Measurements from ENCODE around the gene TNFAIP8L3.

The TNFAIP8L3 gene

DNA sequence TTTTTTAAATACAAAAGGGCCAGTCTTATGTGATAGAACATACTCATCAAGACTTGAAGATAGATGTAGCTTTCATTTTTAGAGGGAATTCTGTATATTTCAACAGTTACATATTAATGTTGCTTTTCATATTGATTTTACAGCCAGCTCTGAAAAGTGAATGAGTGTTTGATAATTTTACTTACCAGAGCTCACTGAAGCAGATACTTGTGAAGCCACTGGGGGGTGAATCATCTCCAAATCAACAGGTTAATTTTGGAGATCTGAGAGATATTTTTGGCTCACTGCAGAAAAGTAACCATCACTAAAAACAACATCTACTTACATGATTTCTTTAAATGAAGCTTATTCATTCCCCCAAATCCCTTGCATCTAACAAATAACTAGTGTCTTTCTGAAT, 24.7 kb downstream of the TNFAIP8L3 start:
- POLR2A ChIA-PET = no interaction called here
- TF ChIP-seq TARDBP (IDR thresholded peaks at IDR 0.05) (no peak), SP1 (IDR thresholded peaks at IDR 0.05) (no peak), CTBP1 (IDR thresholded peaks at IDR 0.05; ENCODE audit: borderline replicate concordance) (no peak), SUZ12 (IDR thresholded peaks at IDR 0.05) (no peak), FOXM1 (IDR thresholded peaks at IDR 0.05; ENCODE audit: borderline replicate concordance) (no peak), LEF1 (IDR thresholded peaks at IDR 0.05; ENCODE audit: borderline replicate concordance) (no peak), ZNF384 (IDR thresholded peaks at IDR 0.05) (no peak), FOXA1 (IDR thresholded peaks at IDR 0.05) (no peak), BHLHE40 (IDR thresholded peaks at IDR 0.05; ENCODE audit: borderline replicate concordance) (no peak)
- no peak for DNase-seq (ENCODE audit: extremely low spot score)
- CTCF ChIA-PET = no interaction called here

DNA sequence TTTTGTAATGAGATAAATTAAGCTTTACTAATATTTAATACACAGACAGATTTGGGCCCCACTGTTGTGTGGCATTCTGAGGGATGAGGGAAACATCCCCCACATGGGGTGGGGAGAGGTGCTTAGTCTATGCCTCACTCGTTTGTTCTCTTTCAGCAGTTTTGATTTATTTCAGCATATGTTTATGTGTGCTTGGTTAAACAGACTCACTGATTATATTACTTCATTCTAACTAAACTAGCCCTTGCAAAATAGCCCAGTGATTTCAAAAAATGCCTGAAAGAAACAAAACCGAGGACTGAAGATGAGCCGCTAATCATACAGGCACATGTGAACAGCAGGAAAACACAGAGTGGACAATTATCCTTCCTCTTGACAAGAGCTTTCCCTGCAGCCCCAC, 27.2 kb downstream of the TNFAIP8L3 start:
- no peak for DNase-seq (ENCODE audit: extremely low spot score)
- TF ChIP-seq HDGF (IDR thresholded peaks at IDR 0.05; ENCODE audit: borderline replicate concordance) = no peak
- TF ChIP-seq CTBP1 (IDR thresholded peaks at IDR 0.05; ENCODE audit: borderline replicate concordance) = no peak
- TF ChIP-seq BHLHE40 (IDR thresholded peaks at IDR 0.05; ENCODE audit: borderline replicate concordance) = no peak
- no peak for TF ChIP-seq NFRKB (IDR thresholded peaks at IDR 0.05)
- TF ChIP-seq FOXK2 (IDR thresholded peaks at IDR 0.05) = no peak
- TF ChIP-seq SP1 (IDR thresholded peaks at IDR 0.05) = no peak
- TF ChIP-seq TARDBP (IDR thresholded peaks at IDR 0.05) = no peak
- no peak for TF ChIP-seq FOXA1 (IDR thresholded peaks at IDR 0.05)
- no peak for TF ChIP-seq SUZ12 (IDR thresholded peaks at IDR 0.05)
- ChIA-PET CTCF (no interaction called here), POLR2A (no interaction called here)

- DNase-seq (ENCODE audit: extremely low spot score) = no peak
- ChIA-PET CTCF (no interaction called here), POLR2A (no interaction called here)
- TF ChIP-seq BHLHE40 (IDR thresholded peaks at IDR 0.05; ENCODE audit: borderline replicate concordance) = no peak
- TF ChIP-seq ELF4 (IDR thresholded peaks at IDR 0.05) = no peak
- TF ChIP-seq FOXK2 (IDR thresholded peaks at IDR 0.05) = no peak
- no peak for TF ChIP-seq CTBP1 (IDR thresholded peaks at IDR 0.05; ENCODE audit: borderline replicate concordance)
- no peak for TF ChIP-seq FOXA1 (IDR thresholded peaks at IDR 0.05)
- TF ChIP-seq HDGF (IDR thresholded peaks at IDR 0.05; ENCODE audit: borderline replicate concordance) = no peak
- TF ChIP-seq ZNF384 (IDR thresholded peaks at IDR 0.05) = no peak
- no peak for TF ChIP-seq LEF1 (IDR thresholded peaks at IDR 0.05; ENCODE audit: borderline replicate concordance)
These were observed 28.9 kb downstream of the TNFAIP8L3 start for GRCh38 chr15:51065781-51066180.

DNA sequence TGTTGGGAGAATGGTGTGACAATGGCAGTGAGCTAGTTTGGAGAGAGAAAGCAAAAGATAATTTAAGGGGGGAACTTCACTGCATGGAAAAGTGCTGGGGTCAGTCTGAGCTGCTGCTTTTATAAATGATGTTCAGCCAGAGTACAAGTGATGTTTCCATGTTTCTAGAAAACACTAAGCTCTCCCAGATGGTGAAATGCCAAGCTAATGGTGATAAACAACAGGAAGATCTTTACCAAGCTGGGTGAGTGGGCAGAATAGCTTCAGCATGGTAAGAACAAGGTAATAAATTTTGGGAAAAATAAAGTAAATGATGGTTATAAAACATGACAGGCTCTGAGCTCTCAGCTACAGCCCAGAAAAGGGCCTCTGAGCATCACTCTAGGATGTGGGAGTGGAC, 29.4 kb downstream of the TNFAIP8L3 start:
- ChIA-PET CTCF (no interaction called here), POLR2A (no interaction called here)
- no peak for DNase-seq (ENCODE audit: extremely low spot score)
- TF ChIP-seq HDGF (IDR thresholded peaks at IDR 0.05; ENCODE audit: borderline replicate concordance) = no peak
- TF ChIP-seq NFRKB (IDR thresholded peaks at IDR 0.05) = no peak
- no peak for TF ChIP-seq ARNT (IDR thresholded peaks at IDR 0.05)
- no peak for TF ChIP-seq TARDBP (IDR thresholded peaks at IDR 0.05)
- TF ChIP-seq ZNF384 (IDR thresholded peaks at IDR 0.05) = no peak
- TF ChIP-seq FOXK2 (IDR thresholded peaks at IDR 0.05) = no peak
- no peak for TF ChIP-seq L3MBTL2 (conservative IDR thresholded peaks at IDR 0.05)
- no peak for TF ChIP-seq SUZ12 (IDR thresholded peaks at IDR 0.05)
- TF ChIP-seq FOXA1 (IDR thresholded peaks at IDR 0.05) = no peak
- TF ChIP-seq LEF1 (IDR thresholded peaks at IDR 0.05; ENCODE audit: borderline replicate concordance) = no peak
- TF ChIP-seq FOXM1 (IDR thresholded peaks at IDR 0.05; ENCODE audit: borderline replicate concordance) = no peak
- TF ChIP-seq BHLHE40 (IDR thresholded peaks at IDR 0.05; ENCODE audit: borderline replicate concordance) = no peak
- no peak for TF ChIP-seq CTBP1 (IDR thresholded peaks at IDR 0.05; ENCODE audit: borderline replicate concordance)

GRCh38 chr15:51062736-51063135, 32.0 kb downstream of the TNFAIP8L3 start:
- POLR2A ChIA-PET = no interaction called here
- TF ChIP-seq PKNOX1 (IDR thresholded peaks at IDR 0.05) (no peak), SP1 (IDR thresholded peaks at IDR 0.05) (no peak), ELF4 (IDR thresholded peaks at IDR 0.05) (no peak), FOXA1 (IDR thresholded peaks at IDR 0.05) (no peak), SUZ12 (IDR thresholded peaks at IDR 0.05) (no peak), ARNT (IDR thresholded peaks at IDR 0.05) (no peak), NFRKB (IDR thresholded peaks at IDR 0.05) (no peak), CTBP1 (IDR thresholded peaks at IDR 0.05; ENCODE audit: borderline replicate concordance) (no peak), FOXK2 (IDR thresholded peaks at IDR 0.05) (no peak), LEF1 (IDR thresholded peaks at IDR 0.05; ENCODE audit: borderline replicate concordance) (no peak), FOXM1 (IDR thresholded peaks at IDR 0.05; ENCODE audit: borderline replicate concordance) (no peak), L3MBTL2 (conservative IDR thresholded peaks at IDR 0.05) (no peak), HDGF (IDR thresholded peaks at IDR 0.05; ENCODE audit: borderline replicate concordance) (no peak), BHLHE40 (IDR thresholded peaks at IDR 0.05; ENCODE audit: borderline replicate concordance) (no peak), ZNF384 (IDR thresholded peaks at IDR 0.05) (no peak), TARDBP (IDR thresholded peaks at IDR 0.05) (no peak)
- CTCF ChIA-PET = no interaction called here
- no peak for DNase-seq (ENCODE audit: extremely low spot score)

DNA sequence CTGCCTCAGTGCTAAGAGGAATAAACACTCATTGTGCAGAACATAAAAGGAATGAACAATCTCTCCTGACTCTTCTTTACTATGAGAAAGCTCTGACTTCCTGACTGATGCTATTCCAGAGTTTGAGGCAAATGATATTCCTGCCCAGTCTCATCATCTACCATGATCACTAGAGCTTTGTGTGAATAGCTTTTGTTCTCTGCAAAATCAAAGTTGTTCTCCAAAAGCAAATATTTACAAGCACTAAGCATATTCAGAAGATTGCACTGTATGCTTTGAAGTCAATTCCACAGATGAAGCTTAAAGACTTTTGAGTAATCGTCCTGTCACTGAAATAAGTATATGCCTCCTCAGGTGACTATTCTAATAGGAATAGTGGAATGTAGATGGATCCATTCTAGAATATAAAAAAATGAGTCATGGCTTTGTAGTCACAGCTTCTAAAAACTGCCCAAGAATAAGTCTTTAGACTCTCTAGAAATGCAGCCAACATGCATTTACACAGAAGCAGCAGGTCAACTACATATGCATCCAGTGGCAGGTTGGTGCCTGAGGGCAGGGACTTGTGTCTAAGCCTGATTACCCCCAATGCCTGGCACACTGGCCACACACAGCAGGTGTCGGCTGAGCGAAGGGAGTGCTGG, 34.6 kb downstream of the TNFAIP8L3 start:
- DNase-seq (ENCODE audit: extremely low spot score) = no peak
- ChIA-PET CTCF (interaction anchor here (0.7 kb wide), 1 partner anchor 83 kb away, joined by 3 read pairs; no protein-coding TSS in a partner anchor), POLR2A (no interaction called here)
- TF ChIP-seq ARNT (IDR thresholded peaks at IDR 0.05) (no peak), NFRKB (IDR thresholded peaks at IDR 0.05) (no peak), FOXA1 (IDR thresholded peaks at IDR 0.05) (no peak), L3MBTL2 (conservative IDR thresholded peaks at IDR 0.05) (no peak)

DNA sequence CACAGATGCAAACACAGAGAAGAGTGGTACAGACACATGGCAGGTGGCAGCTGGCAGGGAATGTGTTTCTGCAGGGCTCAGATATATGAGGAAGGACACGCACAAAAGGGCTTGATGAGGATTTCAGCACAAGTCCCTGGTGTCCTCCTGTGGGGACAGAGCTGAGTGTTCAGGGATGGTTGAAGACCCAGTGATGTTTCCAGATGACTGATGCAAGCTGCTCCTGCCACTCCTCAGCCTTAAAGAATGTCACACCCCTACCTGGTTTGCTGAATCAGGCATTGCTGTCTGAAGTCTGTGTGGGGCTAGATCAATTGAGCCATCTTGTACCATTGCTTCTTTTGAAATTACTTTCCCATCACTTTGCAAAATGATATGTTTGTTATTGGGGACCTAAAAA, 40.2 kb downstream of the TNFAIP8L3 start:
- TF ChIP-seq BHLHE40 (IDR thresholded peaks at IDR 0.05; ENCODE audit: borderline replicate concordance) = no peak
- no peak for TF ChIP-seq ELF4 (IDR thresholded peaks at IDR 0.05)
- ChIA-PET POLR2A (no interaction called here), CTCF (no interaction called here)
- DNase-seq (ENCODE audit: extremely low spot score) = no peak

DNA sequence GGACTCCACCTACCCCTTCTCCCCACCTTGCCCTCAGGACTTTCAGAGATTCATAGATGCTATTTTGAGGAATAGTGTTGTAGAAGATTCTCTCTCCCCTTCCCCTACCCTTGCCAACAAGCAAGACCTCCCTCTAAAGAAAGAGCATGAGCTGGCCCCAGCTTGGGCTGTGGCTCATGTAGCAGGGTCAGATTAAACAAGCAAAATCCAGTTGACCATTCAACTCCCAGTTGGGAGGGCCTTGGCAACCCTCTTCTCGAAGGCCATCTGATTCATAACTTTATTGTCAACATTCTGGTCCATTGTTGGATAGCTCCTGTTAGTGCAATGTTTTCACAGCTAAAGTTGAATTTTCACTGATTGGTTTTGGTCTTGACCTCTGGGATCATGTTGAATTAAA, 41.1 kb downstream of the TNFAIP8L3 start:
- ChIA-PET POLR2A (no interaction called here), CTCF (no interaction called here)
- TF ChIP-seq HDGF (IDR thresholded peaks at IDR 0.05; ENCODE audit: borderline replicate concordance) (no peak), SP1 (IDR thresholded peaks at IDR 0.05) (no peak)
- DNase-seq (ENCODE audit: extremely low spot score) = no peak

Measured in HEK293T (cell line).